GM21447 (cell line): ENCODE results near the gene OCRL.

ENCODE experiments used
- ATAC-seq: cut with Tn5 transposase; IDR thresholded peaks from one replicate; pipeline ENCODE4 v1.9.1; 2021; ENCODE audit not compliant: unreplicated experiment

OCRL gene

GRCh38 chrX:129581904-129582303, 41.8 kb downstream of the OCRL start:
- no peak for ATAC-seq

DNA sequence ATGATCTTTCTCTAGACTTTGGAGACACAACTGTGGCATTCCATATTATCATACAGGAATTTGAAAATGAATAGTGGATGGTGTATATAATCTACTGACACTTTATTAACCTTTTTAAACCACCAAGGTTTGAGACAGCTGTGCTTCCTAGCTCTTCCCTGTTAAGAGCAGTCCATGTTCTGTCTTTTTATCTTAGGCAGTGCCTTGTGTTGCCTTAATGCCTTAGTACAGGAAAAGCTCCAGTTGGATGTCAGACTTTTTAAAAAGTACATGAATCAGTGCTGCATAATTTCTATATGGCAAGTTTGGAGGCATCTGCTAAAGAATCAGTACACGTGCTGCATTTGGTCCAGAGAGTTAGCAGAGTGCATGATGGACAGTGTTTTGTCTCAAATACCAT, 45.1 kb downstream of the OCRL start:
- no peak for ATAC-seq

DNA sequence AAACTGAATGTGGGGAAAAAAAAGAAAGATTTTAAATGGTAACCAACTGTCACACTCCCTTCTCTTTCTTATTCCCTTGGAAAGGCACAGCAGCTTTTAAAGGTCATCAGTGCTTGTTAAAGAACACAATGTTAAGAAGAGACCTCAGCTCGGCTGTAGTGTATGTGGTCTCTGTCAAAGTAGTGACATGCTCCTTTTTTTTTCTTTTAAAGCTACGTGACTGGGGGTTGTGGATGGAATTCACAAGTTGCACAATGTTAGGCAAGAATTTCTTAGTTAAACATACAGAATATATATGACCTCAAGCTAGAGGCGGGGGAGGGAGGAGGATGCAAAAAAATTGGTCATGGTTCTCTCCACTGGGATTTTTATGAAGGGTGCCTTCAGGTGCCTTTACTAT, 45.6 kb downstream of the OCRL start:
- ATAC-seq: no peak

DNA sequence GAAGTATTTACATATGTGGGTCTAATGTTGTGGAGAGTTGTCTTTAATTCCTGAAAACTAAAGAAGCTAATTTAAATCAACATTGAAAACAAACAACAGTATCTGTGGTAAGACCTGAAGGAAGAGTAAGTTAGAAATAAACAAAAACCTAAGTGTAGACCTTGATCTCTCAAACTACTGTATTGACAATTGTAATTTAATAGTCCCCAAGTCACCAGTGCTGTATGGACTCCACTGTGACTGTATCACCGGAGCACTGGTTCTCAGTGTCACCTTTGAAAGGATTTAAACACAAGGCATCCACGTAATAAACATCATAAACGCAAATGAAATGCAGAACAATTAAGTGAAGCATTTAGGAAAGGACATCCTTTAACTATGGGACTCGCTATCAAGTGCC, 46.4 kb downstream of the OCRL start:
- ATAC-seq: no peak

GRCh38 chrX:129590596-129590995, 50.5 kb downstream of the OCRL start:
- ATAC-seq: no peak

DNA sequence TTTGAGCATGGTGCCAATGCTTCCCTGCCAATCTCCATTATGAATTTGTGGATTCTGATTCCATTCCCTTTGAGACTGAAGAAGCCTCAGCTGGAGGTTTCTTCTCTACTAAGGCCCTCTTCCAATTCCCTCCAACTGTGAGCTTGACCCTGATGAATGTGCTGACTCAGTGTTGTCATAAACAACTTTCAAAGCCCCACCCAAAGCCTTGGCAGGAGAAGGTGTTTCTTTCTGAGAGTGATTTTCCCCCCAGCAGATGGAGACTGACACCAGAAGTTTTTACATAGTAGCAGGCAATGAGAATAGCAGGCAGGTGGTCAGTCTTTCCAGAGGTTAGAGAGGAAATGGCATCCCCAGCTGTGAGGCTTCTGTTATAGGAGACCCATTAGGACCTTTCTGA, 53.1 kb downstream of the OCRL start:
- no peak for ATAC-seq

- ATAC-seq: no peak
Observed at GRCh38 chrX:129594781-129595180, 54.7 kb downstream of the OCRL start.

DNA sequence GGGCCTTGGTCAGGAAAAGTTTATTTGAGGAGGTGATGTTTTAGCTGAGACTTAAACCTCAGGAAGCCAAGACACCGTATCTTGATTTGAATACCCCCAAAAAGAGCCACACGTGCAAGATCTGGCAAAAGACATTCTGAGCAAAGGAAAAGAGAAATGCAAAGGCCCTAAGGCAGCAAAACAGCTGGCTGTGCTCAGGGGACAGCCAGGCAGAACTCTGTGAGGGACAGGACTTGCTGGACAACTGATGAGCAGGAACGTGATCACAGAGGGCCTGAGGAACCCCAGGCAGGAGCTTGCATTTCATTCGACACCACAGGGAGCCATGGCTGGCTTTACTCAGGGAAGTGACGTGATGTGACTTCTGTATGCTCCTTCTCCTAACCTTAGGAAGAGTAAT, 56.0 kb downstream of the OCRL start:
- ATAC-seq: no peak

DNA sequence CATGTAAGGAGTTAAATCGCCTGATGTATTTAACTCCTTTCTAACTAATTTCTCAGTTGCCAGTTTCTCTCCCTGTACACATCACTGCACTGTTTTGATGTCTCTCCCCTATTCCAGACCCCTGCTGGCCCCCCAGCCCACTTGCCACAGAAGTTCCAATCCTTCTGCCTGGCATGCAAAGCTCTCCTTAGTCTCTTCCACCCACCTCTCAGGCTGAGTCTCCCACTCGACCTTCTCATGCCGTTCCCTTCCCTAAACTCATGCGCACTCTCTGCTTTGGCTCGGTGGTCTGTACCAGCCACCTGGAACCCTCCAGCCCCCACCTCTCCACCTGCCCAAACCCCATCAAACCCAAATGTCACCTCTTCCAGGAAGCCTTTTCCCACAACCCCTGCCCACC, 57.8 kb downstream of the OCRL start:
- no peak for ATAC-seq

GRCh38 chrX:129599499-129599898, 59.4 kb downstream of the OCRL start:
- no peak for ATAC-seq

- ATAC-seq: no peak
Observed at GRCh38 chrX:129599996-129600395, 59.9 kb downstream of the OCRL start.

DNA sequence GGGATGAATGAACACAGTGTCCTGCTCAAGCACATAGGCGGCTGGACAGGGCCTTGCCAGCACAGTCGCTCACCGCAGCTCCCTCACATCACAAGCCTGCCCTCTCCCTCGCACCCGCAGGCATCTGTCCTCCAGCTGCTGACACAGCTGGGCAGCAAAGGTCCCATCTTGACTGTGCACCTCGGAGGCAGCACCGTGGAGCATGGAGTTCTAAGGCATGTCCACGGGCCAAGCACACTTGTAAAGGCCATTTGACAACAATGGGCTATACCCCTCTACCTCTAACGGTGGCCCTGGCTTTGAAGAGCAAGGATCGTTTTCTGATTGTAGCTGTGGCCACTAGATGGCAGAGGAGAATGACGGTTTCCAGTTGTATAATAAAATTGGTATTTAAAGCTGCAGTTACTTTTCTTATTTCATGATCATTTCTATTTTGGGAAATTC, 60.9 kb downstream of the OCRL start:
- no peak for ATAC-seq

DNA sequence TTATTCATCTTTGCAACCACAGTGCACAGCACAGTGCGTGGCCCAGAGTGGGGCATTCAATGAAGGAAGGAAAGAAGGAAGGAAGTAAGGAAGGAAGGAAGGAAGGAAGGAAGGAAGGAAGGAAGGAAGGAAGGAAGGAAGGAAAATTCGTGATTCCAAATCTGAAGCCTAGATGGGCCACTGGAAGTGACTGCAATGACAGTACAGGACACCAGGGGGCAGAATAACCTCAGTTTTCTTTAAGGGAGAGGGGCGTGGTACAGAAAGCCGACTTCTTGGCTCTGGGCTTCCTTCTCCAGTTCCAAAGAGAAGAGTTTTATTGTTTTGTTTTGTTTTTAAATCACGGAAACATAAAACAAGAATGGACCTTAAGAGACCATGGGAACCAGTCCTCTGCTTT, 66.9 kb downstream of the OCRL start:
- no peak for ATAC-seq

GRCh38 chrX:129608496-129608895, 68.4 kb downstream of the OCRL start:
- no peak for ATAC-seq

DNA sequence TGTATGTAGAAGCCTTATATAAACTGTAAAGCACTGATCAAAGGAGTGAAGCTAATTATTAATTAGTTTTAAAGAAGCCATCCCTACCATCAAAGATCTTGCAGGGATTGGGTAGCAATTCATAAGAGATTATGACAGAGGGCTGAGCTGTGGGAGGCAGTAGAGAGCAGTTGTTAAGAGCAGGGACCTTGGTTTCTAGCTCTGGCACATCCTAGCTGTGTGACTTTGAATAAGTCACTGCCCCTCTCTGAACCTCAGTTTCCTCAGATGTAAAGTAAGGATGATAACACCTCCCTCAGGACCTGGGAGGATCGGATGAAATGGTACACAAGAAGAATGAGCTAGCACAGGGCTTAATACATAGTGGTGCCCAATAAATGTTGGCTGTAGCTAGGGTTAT, 69.3 kb downstream of the OCRL start:
- no peak for ATAC-seq

DNA sequence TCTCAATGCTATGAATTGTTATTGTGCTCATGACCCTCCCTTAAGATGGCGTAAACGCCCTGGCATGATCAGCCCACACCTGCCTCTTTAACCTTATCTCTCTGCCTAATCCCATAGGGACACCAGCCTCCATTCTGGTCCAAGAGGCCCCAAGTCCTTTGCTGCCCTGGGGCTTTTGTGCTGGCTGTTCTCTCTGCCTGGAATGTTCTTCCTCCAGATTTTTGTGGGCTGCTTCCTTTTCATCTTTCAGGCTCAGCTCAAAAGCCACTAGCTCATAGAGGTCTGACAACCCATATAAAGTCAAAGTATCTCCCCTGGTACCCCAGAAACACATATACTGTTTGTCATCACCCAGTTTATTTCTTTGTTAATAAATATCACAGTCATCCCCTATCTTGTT, 72.3 kb downstream of the OCRL start:
- no peak for ATAC-seq

DNA sequence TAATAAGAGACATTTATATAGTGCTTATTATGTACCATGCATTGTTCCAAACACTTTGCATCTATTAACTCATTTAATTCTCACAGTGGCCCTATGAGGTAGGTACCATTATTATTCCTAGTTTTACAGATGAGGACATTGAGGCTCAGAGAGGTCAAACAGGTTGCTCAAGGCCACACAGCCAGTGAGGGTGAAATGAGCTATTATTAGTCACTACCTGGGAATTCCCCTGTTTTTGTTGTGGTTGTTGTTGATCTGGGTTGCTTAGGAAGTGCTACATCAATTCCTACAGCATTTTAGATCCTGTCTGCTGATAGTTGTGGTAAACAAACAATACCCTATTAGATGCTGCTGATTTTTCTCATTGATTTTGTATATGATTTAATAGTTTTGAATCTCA, 73.5 kb downstream of the OCRL start:
- ATAC-seq: no peak

GRCh38 chrX:129614481-129615255, 74.6 kb downstream of the OCRL start:
- ATAC-seq: no peak

- no peak for ATAC-seq
Observed at GRCh38 chrX:129617420-129617819, 77.4 kb downstream of the OCRL start.

DNA sequence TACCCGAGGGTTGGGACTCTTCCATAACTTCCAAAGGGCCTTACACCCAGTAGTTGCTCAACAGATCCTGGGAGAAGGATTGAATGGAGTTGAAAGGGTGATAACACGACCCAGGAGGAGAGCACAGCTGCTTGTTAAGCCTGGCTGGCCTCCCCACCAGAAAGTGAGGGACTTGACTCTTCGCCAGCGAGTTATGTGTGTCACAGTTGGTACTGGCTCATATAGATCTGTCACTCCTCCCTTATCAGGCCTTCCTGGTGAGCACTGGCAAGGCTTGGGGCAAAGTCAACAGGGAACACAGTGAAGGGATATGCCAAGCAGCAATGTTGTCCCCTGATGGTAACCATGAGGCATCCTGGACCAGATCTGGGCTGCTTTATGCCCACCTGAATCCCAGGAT, 78.9 kb downstream of the OCRL start:
- ATAC-seq: no peak

GRCh38 chrX:129622757-129623301, 82.8 kb downstream of the OCRL start:
- ATAC-seq: no peak

- ATAC-seq: no peak
Observed at GRCh38 chrX:129626026-129626425, 86.0 kb downstream of the OCRL start.

DNA sequence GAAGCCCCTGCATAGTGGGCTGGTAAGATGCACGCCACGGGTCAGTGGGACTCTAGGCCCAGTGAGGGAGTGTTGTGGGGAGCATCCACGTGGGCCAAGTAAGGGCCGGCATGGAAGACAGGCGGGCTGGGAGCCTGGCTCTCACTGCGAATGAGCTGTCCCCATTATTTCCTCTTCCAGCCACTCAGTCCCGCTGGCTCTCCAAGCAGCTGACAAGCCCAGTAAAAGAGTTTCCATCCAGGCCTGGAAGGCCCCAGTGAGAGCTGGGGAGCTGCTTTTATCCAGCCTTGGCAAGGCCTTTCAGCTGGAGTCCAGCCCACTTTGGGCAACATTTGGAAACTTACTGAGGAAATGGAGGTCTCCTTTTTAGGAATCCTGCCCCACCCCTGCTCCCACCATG, 89.8 kb downstream of the OCRL start:
- no peak for ATAC-seq
